ENCODE measurements around the gene RXFP1. TPM values are rescaled to one million over a fixed set of nuclear protein-coding genes. Genes with fewer than 3 reads are reported as not detected.

The RXFP1 gene
- total and polyA plus RNA-seq, 2 experiments from 2014 or later = not detected

GRCh38 chr4:158581161-158581560 is 59.5 kb downstream of the RXFP1 start:
- Histone ChIP-seq H3K9me3 (ENCODE audit: low read depth) (no peaks in the 10 kb centered on the region), H4K20me1 (ENCODE audit: insufficient read depth, poor library complexity, severe bottlenecking) (no peaks in the 10 kb centered on the region), H3K9me2 (replicated peaks; ENCODE audit: insufficient read depth) (no peaks in the 10 kb centered on the region), H2AFZ (no peak overlapping the region), H3K27ac (no peak overlapping the region), H3K27me3 (no peaks in the 10 kb centered on the region), H3K4me2 (no peak overlapping the region), H3K4me1 (ENCODE audit: insufficient read depth) (no peaks in the 10 kb centered on the region), H3K4me3 (no peak overlapping the region), H3K79me2 (no peaks in the 10 kb centered on the region), H3K36me3 (replicated peaks; ENCODE audit: insufficient read depth, low read depth) (no peaks in the 10 kb centered on the region)
- no peak for DNase-seq (ENCODE audit: low spot score)
- TF ChIP-seq EZH2 (IDR thresholded peaks at IDR 0.05; ENCODE audit: borderline replicate concordance) (no peak), EZH2phosphoT487 (IDR thresholded peaks at IDR 0.05; ENCODE audit: low read depth, severe bottlenecking, unreplicated experiment) (no peak), CTCF (IDR thresholded peaks at IDR 0.05; ENCODE audit: poor library complexity) (no peak)

GRCh38 chr4:158586881-158587280 is 65.2 kb downstream of the RXFP1 start:
- TF ChIP-seq CTCF (IDR thresholded peaks at IDR 0.05; ENCODE audit: poor library complexity) = no peak
- TF ChIP-seq EZH2phosphoT487 (IDR thresholded peaks at IDR 0.05; ENCODE audit: low read depth, severe bottlenecking, unreplicated experiment) = no peak
- no peak for TF ChIP-seq EZH2 (IDR thresholded peaks at IDR 0.05; ENCODE audit: borderline replicate concordance)
- WGBS (ENCODE audit: low lambda C conversion rate, missing lambda C conversion rate) = 91% methylated on average over 4 of the region's 4 CpGs
- H4K20me1 ChIP-seq (ENCODE audit: insufficient read depth, poor library complexity, severe bottlenecking) = no peaks in the 10 kb centered on the region
- no peak overlapping the region for H3K4me3 ChIP-seq
- H3K9me2 ChIP-seq (replicated peaks; ENCODE audit: insufficient read depth) = no peaks in the 10 kb centered on the region
- DNase-seq (ENCODE audit: low spot score) = no peak
- H3K27me3 ChIP-seq = no peaks in the 10 kb centered on the region
- no peak overlapping the region for H3K27ac ChIP-seq
- H3K9me3 ChIP-seq (ENCODE audit: low read depth) = no peaks in the 10 kb centered on the region
- no peaks in the 10 kb centered on the region for H3K79me2 ChIP-seq
- no peaks in the 10 kb centered on the region for H3K4me1 ChIP-seq (ENCODE audit: insufficient read depth)
- H3K4me2 ChIP-seq = no peak overlapping the region
- H3K36me3 ChIP-seq (replicated peaks; ENCODE audit: insufficient read depth, low read depth) = no peaks in the 10 kb centered on the region
- no peak overlapping the region for H2AFZ ChIP-seq

GRCh38 chr4:158588285-158588684 is 66.6 kb downstream of the RXFP1 start:
- no peak for DNase-seq (ENCODE audit: low spot score)
- no peak for TF ChIP-seq CTCF (IDR thresholded peaks at IDR 0.05; ENCODE audit: poor library complexity)
- TF ChIP-seq EZH2 (IDR thresholded peaks at IDR 0.05; ENCODE audit: borderline replicate concordance) = no peak
- no peak for TF ChIP-seq EZH2phosphoT487 (IDR thresholded peaks at IDR 0.05; ENCODE audit: low read depth, severe bottlenecking, unreplicated experiment)
- no peaks in the 10 kb centered on the region for H3K79me2 ChIP-seq
- no peak overlapping the region for H3K4me2 ChIP-seq
- H4K20me1 ChIP-seq (ENCODE audit: insufficient read depth, poor library complexity, severe bottlenecking) = no peaks in the 10 kb centered on the region
- 93% methylated on average over 6 of the region's 6 CpGs for WGBS (ENCODE audit: low lambda C conversion rate, missing lambda C conversion rate)
- H3K4me3 ChIP-seq = no peak overlapping the region
- no peaks in the 10 kb centered on the region for H3K9me3 ChIP-seq (ENCODE audit: low read depth)
- H3K9me2 ChIP-seq (replicated peaks; ENCODE audit: insufficient read depth) = no peaks in the 10 kb centered on the region
- no peak overlapping the region for H2AFZ ChIP-seq
- H3K27me3 ChIP-seq = no peaks in the 10 kb centered on the region
- no peaks in the 10 kb centered on the region for H3K36me3 ChIP-seq (replicated peaks; ENCODE audit: insufficient read depth, low read depth)
- no peaks in the 10 kb centered on the region for H3K4me1 ChIP-seq (ENCODE audit: insufficient read depth)
- no peak overlapping the region for H3K27ac ChIP-seq

GRCh38 chr4:158588777-158589176 is 67.1 kb downstream of the RXFP1 start:
- H3K9me3 ChIP-seq (ENCODE audit: low read depth) = no peaks in the 10 kb centered on the region
- no peaks in the 10 kb centered on the region for H3K36me3 ChIP-seq (replicated peaks; ENCODE audit: insufficient read depth, low read depth)
- no peak overlapping the region for H3K27ac ChIP-seq
- no peaks in the 10 kb centered on the region for H3K27me3 ChIP-seq
- H3K4me1 ChIP-seq (ENCODE audit: insufficient read depth) = no peaks in the 10 kb centered on the region
- H3K79me2 ChIP-seq = no peaks in the 10 kb centered on the region
- no peak overlapping the region for H3K4me3 ChIP-seq
- no peak overlapping the region for H3K4me2 ChIP-seq
- WGBS (ENCODE audit: low lambda C conversion rate, missing lambda C conversion rate) = 86% methylated on average over 5 of the region's 5 CpGs
- TF ChIP-seq CTCF (IDR thresholded peaks at IDR 0.05; ENCODE audit: poor library complexity) = no peak
- TF ChIP-seq EZH2 (IDR thresholded peaks at IDR 0.05; ENCODE audit: borderline replicate concordance) = no peak
- TF ChIP-seq EZH2phosphoT487 (IDR thresholded peaks at IDR 0.05; ENCODE audit: low read depth, severe bottlenecking, unreplicated experiment) = no peak
- no peaks in the 10 kb centered on the region for H4K20me1 ChIP-seq (ENCODE audit: insufficient read depth, poor library complexity, severe bottlenecking)
- no peak overlapping the region for H2AFZ ChIP-seq
- DNase-seq (ENCODE audit: low spot score) = no peak
- no peaks in the 10 kb centered on the region for H3K9me2 ChIP-seq (replicated peaks; ENCODE audit: insufficient read depth)
